Trophoblast cell (in vitro differentiated cells and primary cell): Measurements from ENCODE around the gene LDLRAD2.
A peak's percentile ranks its signal among the peaks of the same experiment; 100 is the strongest.

Source experiments
- DNase-seq, 2 donors: peaks; one replicate each; pipeline ENCODE4 v3.0.0-alpha.2; 2016
- H2AFZ ChIP-seq: 2 replicates; pipeline ENCODE4 v1.6.1; 2013; ENCODE audit warnings: low read length, moderate library complexity, mild to moderate bottlenecking; ENCODE audit not compliant: insufficient read depth, poor library complexity
- H2AK5ac ChIP-seq: 2 replicates; pipeline ENCODE4 v1.6.1; 2013; ENCODE audit warnings: mild to moderate bottlenecking, low read length
- H2BK120ac ChIP-seq: 2 replicates; pipeline ENCODE4 v1.6.1; 2013; ENCODE audit warnings: low read length, mild to moderate bottlenecking, moderate library complexity; ENCODE audit not compliant: insufficient read depth, poor library complexity
- H2BK12ac ChIP-seq: 2 replicates; pipeline ENCODE4 v1.6.1; 2013; ENCODE audit warnings: mild to moderate bottlenecking, low read length, moderate library complexity
- H2BK5ac ChIP-seq: 2 replicates; pipeline ENCODE4 v1.6.1; 2013; ENCODE audit warnings: low read length, low read depth, moderate library complexity, mild to moderate bottlenecking; ENCODE audit not compliant: poor library complexity
- H3K14ac ChIP-seq: 2 replicates; pipeline ENCODE4 v1.6.1; 2013; ENCODE audit warnings: mild to moderate bottlenecking, low read length
- H3K18ac ChIP-seq: 2 replicates; pipeline ENCODE4 v1.6.1; 2013; ENCODE audit warnings: mild to moderate bottlenecking, low read length
- H3K23ac ChIP-seq: 2 replicates; pipeline ENCODE4 v1.6.1; 2013; ENCODE audit warnings: low read length
- H3K27ac ChIP-seq: 2 replicates; pipeline ENCODE4 v1.5.1; 2013; ENCODE audit warnings: low read depth, mild to moderate bottlenecking, inconsistent platforms, low read length, moderate library complexity
- H3K27me3 ChIP-seq: 2 replicates; pipeline ENCODE4 v1.6.1; 2013; ENCODE audit warnings: inconsistent platforms, mild to moderate bottlenecking, low read length, moderate library complexity; ENCODE audit not compliant: insufficient read depth
- H3K36me3 ChIP-seq, 2 experiments: 1 replicate in 1 of 2; 2 replicates in 1 of 2; pipeline ENCODE4 v1.6.1; 2013; ENCODE audit warnings: low read length in 2 of 2, mild to moderate bottlenecking in 2 of 2, moderate library complexity in 1 of 2; ENCODE audit not compliant: insufficient read depth in 2 of 2, control insufficient read depth in 1 of 2
- H3K4ac ChIP-seq: 2 replicates; pipeline ENCODE4 v1.6.1; 2013; ENCODE audit warnings: low read depth, mild to moderate bottlenecking, low read length, moderate library complexity
- H3K4me1 ChIP-seq, 2 experiments: 1 replicate in 1 of 2; 2 replicates in 1 of 2; pipeline ENCODE4 v1.6.1; 2013; ENCODE audit warnings: low read length in 2 of 2, mild to moderate bottlenecking in 2 of 2, moderate library complexity in 1 of 2; ENCODE audit not compliant: insufficient read depth in 2 of 2, control insufficient read depth in 1 of 2
- H3K4me2 ChIP-seq: 2 replicates; pipeline ENCODE4 v1.6.1; 2013; ENCODE audit warnings: inconsistent platforms, mild to moderate bottlenecking, low read length, moderate library complexity
- H3K4me3 ChIP-seq: 2 replicates; pipeline ENCODE4 v1.5.1; 2013; ENCODE audit warnings: mild to moderate bottlenecking, low read depth, low read length, inconsistent platforms
- H3K79me1 ChIP-seq: one replicate; pipeline ENCODE4 v1.6.1; 2013; ENCODE audit warnings: low read length
- H3K79me2 ChIP-seq: 2 replicates; pipeline ENCODE4 v1.6.1; 2013; ENCODE audit warnings: low read length, mild to moderate bottlenecking; ENCODE audit not compliant: control insufficient read depth, insufficient read depth, poor library complexity
- H3K9ac ChIP-seq: 2 replicates; pipeline ENCODE4 v1.6.1; 2013; ENCODE audit warnings: mild to moderate bottlenecking, low read length
- H3K9me3 ChIP-seq: 2 replicates; pipeline ENCODE4 v1.6.1; 2013; ENCODE audit warnings: low read depth, mild to moderate bottlenecking, control low read depth, inconsistent platforms, low read length; ENCODE audit not compliant: insufficient read depth
- H4K12ac ChIP-seq: 2 replicates; pipeline ENCODE4 v1.6.1; 2013; ENCODE audit warnings: low read depth, mild to moderate bottlenecking, low read length, moderate library complexity
- H4K8ac ChIP-seq: 2 replicates; pipeline ENCODE4 v1.6.1; 2013; ENCODE audit warnings: low read depth, mild to moderate bottlenecking, low read length, moderate library complexity
- H4K91ac ChIP-seq: one replicate; pipeline ENCODE4 v1.6.1; 2013; ENCODE audit warnings: low read depth, mild to moderate bottlenecking, low read length, moderate library complexity
- WGBS: extraction: QIAGEN DNeasy Blood & Tissue Kit; methylation state at CpG from one replicate; pipeline ENCODE4 v1.1.7; 2013; ENCODE audit warnings: missing lambda C conversion rate; ENCODE audit not compliant: insufficient read length, insufficient coverage; ENCODE audit errors: extremely low coverage; 5-methylcytosine and 5-hydroxymethylcytosine counted together

LDLRAD2 gene

DNA sequence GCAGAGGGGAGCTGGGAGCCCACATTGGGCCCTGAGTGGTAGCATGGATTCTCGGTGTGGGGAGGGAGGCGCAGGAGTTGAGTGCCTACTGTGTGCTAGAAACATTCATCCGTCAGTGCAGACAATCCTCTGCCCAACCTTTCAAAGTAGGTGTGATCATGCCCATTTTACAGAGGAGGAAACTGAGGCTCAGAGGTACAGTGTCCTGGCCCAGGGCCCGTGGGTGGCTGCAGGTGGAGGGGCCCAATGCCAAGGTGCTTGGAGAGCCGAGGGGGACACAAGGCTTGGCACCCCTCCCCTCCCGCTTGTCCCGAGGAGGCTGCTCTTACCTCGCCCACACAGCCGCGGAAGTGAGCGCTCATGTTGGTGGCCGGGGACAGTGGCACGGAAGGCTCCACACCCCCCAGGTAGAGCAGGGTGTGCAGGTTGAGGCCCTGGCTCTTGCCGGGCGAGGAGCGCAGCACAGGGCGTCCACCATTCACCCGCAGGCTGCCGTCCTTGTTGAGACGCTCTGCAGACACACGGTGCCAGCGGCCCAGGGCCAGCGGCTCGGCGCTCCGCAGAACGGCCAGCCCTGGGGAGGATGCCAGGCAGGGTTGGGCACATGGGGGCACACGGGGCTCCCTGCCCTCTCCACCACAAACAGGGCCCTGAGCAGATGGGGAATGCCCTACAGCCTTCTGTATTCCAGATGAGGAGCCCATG is 16.6 kb downstream of the LDLRAD2 start:
- Histone ChIP-seq H3K27ac (no peak overlapping the region), H2BK120ac (no peak overlapping the region), H3K9ac (no peak overlapping the region), H4K8ac (no peak overlapping the region), H3K27me3 (no peaks in the 10 kb centered on the region), H3K4me3 (no peak overlapping the region), H2AFZ (no peak overlapping the region), H3K79me2 (no peaks in the 10 kb centered on the region), H4K91ac (no peak overlapping the region), H3K4me1 (no peaks in the 10 kb centered on the region), H2BK12ac (no peak overlapping the region), H3K14ac (no peak overlapping the region), H3K9me3 (peaks cover 9% of the 10 kb centered on the region), H3K36me3 (peaks cover 86 to 90% of the 10 kb centered on the region in 2 experiments), H2AK5ac (no peak overlapping the region), H4K12ac (no peak overlapping the region), H3K4ac (no peak overlapping the region), H3K79me1 (no peaks in the 10 kb centered on the region), H2BK5ac (no peak overlapping the region), H3K23ac (no peak overlapping the region), H3K18ac (no peak overlapping the region), H3K4me2 (no peak overlapping the region)
- WGBS: no CpG with 5 or more reads among the region's 28 CpGs
- no peak for DNase-seq

DNA sequence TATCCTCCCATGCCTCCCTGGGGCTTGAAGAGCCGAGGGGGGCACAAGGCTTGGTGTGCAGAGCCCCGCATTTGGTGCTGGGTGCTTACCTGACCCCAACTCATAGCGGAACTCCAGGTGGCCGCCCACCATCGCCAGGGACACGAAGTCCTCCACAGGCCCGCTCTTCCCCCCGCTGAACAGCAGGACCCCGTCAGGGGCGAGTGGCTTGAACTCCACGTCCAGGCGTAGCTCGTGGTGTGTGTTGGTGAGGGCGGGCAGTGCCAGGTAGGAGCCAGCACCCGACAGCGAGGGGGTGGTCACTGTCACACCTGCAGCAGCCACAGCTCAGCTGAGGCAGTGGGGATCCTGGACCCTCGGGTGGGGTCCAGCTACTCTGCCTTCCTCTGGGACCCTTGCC is 17.2 kb downstream of the LDLRAD2 start:
- H3K79me1 ChIP-seq: no peaks in the 10 kb centered on the region
- no peaks in the 10 kb centered on the region for H3K79me2 ChIP-seq
- no peak overlapping the region for H3K9ac ChIP-seq
- no peak overlapping the region for H3K4me3 ChIP-seq
- no peaks in the 10 kb centered on the region for H3K4me1 ChIP-seq
- H2AFZ ChIP-seq: no peak overlapping the region
- peaks cover 86 to 90% of the 10 kb centered on the region in 2 experiments for H3K36me3 ChIP-seq
- H3K4me2 ChIP-seq: no peak overlapping the region
- no peak overlapping the region for H2BK12ac ChIP-seq
- H3K23ac ChIP-seq: no peak overlapping the region
- H3K4ac ChIP-seq: no peak overlapping the region
- H4K12ac ChIP-seq: no peak overlapping the region
- no peak overlapping the region for H4K8ac ChIP-seq
- no peak overlapping the region for H4K91ac ChIP-seq
- H3K9me3 ChIP-seq: peaks cover 13% of the 10 kb centered on the region
- no peak overlapping the region for H3K27ac ChIP-seq
- H2BK120ac ChIP-seq: no peak overlapping the region
- no peak overlapping the region for H2BK5ac ChIP-seq
- H2AK5ac ChIP-seq: no peak overlapping the region
- WGBS: no CpG with 5 or more reads among the region's 17 CpGs
- H3K27me3 ChIP-seq: no peaks in the 10 kb centered on the region
- H3K18ac ChIP-seq: no peak overlapping the region
- no peak for DNase-seq
- H3K14ac ChIP-seq: no peak overlapping the region

DNA sequence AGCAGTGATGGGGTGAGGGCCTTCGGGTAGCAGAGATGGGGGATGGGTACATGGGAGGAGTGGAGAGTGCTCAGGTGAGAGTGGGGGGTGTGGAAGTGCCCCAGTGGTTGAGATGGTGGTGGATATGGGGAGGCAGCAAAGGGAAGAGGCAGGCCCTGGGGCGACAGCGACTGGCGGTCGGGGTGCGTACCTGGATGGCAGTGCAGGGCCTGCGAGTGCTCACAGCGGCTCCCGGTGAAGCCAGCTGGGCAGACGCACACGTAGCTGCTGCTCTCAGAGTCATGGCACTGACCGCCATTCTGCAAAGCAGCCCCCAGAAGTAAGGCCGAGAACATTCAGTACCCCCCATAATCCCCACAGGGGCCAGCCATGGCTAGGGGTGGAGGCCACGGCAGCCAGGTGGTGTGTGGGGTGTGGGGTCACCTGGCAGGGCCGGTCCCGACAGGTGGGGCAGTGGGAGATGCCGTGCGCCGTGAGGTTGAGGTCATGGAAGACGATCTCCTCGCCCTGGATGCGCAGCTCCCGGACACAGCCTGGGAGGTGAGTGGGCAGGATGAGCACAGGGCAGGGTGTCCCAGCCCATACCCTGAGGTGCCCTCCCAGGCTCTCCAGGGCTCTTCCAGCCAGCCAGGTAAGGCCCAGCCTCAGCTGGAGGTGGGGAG is 18.9 kb downstream of the LDLRAD2 start:
- H3K4me1 ChIP-seq: no peaks in the 10 kb centered on the region
- H3K79me1 ChIP-seq: no peaks in the 10 kb centered on the region
- H2BK120ac ChIP-seq: no peak overlapping the region
- H3K4me2 ChIP-seq: no peak overlapping the region
- H2AK5ac ChIP-seq: no peak overlapping the region
- no peak overlapping the region for H2BK5ac ChIP-seq
- H3K9ac ChIP-seq: no peak overlapping the region
- no peak overlapping the region for H4K91ac ChIP-seq
- peaks cover 19% of the 10 kb centered on the region for H3K9me3 ChIP-seq
- H4K12ac ChIP-seq: no peak overlapping the region
- H3K27ac ChIP-seq: no peak overlapping the region
- no peak overlapping the region for H2BK12ac ChIP-seq
- no peak overlapping the region for H2AFZ ChIP-seq
- H3K79me2 ChIP-seq: no peaks in the 10 kb centered on the region
- no peak overlapping the region for H4K8ac ChIP-seq
- WGBS: no CpG with 5 or more reads among the region's 23 CpGs
- peak overlapping the region; percentile 1 for H3K4me3 ChIP-seq
- DNase-seq: no peak
- H3K23ac ChIP-seq: no peak overlapping the region
- no peak overlapping the region for H3K18ac ChIP-seq
- H3K4ac ChIP-seq: no peak overlapping the region
- H3K27me3 ChIP-seq: no peaks in the 10 kb centered on the region
- peaks cover 90 to 95% of the 10 kb centered on the region in 2 experiments for H3K36me3 ChIP-seq
- no peak overlapping the region for H3K14ac ChIP-seq

DNA sequence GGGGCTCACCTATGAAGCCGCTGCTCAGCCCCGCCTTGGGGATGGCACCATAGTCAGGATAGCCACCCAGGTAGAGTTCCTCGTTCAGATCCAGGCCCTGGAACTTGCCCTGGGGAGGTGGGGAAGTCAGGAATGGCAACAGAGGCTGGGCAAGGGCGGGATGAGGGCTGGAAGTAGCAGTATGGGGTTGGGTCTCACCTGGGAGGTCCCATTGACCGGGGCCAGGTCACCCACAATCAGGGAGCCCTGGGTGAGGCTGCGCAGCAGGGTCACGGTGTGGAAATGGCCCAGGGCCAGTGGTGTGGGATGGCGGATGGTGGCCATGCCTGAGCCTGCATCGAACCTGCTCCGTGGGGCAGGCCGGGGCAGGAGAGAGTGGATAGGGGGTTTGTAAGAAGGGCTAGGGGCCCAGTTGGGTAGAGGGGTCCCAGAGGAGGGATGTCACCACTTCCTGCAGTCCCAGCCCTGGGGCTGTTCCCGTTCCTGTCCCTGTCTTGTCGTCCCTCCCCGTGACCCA is 19.4 kb downstream of the LDLRAD2 start:
- H2AK5ac ChIP-seq: no peak overlapping the region
- H3K18ac ChIP-seq: no peak overlapping the region
- no peak overlapping the region for H2BK5ac ChIP-seq
- no peak overlapping the region for H3K27ac ChIP-seq
- no peaks in the 10 kb centered on the region for H3K79me2 ChIP-seq
- H4K8ac ChIP-seq: no peak overlapping the region
- DNase-seq: no peak
- H2BK12ac ChIP-seq: no peak overlapping the region
- H3K9me3 ChIP-seq: peaks cover 20% of the 10 kb centered on the region
- no peaks in the 10 kb centered on the region for H3K79me1 ChIP-seq
- H3K14ac ChIP-seq: no peak overlapping the region
- no peak overlapping the region for H3K23ac ChIP-seq
- H3K4me2 ChIP-seq: no peak overlapping the region
- H3K4ac ChIP-seq: no peak overlapping the region
- no peak overlapping the region for H3K9ac ChIP-seq
- no peaks in the 10 kb centered on the region for H3K4me1 ChIP-seq
- peaks cover 90 to 95% of the 10 kb centered on the region in 2 experiments for H3K36me3 ChIP-seq
- no peak overlapping the region for H2AFZ ChIP-seq
- H2BK120ac ChIP-seq: no peak overlapping the region
- no peak overlapping the region for H4K12ac ChIP-seq
- WGBS: no CpG with 5 or more reads among the region's 14 CpGs
- no peaks in the 10 kb centered on the region for H3K27me3 ChIP-seq
- H3K4me3 ChIP-seq: no peak overlapping the region
- H4K91ac ChIP-seq: no peak overlapping the region
